H9 (cell line): ENCODE results near the gene MATN4. TPM values are rescaled to one million over a fixed set of nuclear protein-coding genes. Genes with fewer than 3 reads are reported as not detected.

Source experiments
- DNase-seq: peaks from one replicate; pipeline ENCODE4 v3.0.0-alpha.2; 2017
- H2AFZ ChIP-seq: one replicate; pipeline ENCODE4 v1.6.1; 2013; ENCODE audit warnings: mild to moderate bottlenecking, low read length, control low read depth, moderate library complexity
- H2AK5ac ChIP-seq: 2 replicates; pipeline ENCODE4 v1.6.1; 2013; ENCODE audit warnings: low read length, control low read depth, mixed read lengths; ENCODE audit not compliant: insufficient read length
- H2BK120ac ChIP-seq: one replicate; pipeline ENCODE4 v1.6.1; 2013; ENCODE audit warnings: low read depth, mild to moderate bottlenecking, low read length, control low read depth, inconsistent platforms; ENCODE audit not compliant: poor library complexity, severe bottlenecking
- H2BK12ac ChIP-seq: 2 replicates; pipeline ENCODE4 v1.6.1; 2013; ENCODE audit warnings: low read length, control low read depth, mixed read lengths, low read depth; ENCODE audit not compliant: insufficient read length
- H2BK15ac ChIP-seq: 2 replicates; pipeline ENCODE4 v1.6.1; 2013; ENCODE audit warnings: low read depth, low read length, control low read depth
- H2BK20ac ChIP-seq: one replicate; pipeline ENCODE4 v1.6.1; 2013; ENCODE audit warnings: low read depth, mild to moderate bottlenecking, low read length, control low read depth, inconsistent platforms; ENCODE audit not compliant: poor library complexity, severe bottlenecking
- H2BK5ac ChIP-seq: 2 replicates; pipeline ENCODE4 v1.6.1; 2013; ENCODE audit warnings: low read length, control low read depth, mixed read lengths; ENCODE audit not compliant: insufficient read length
- H3K14ac ChIP-seq: 2 replicates; pipeline ENCODE4 v1.6.1; 2013; ENCODE audit warnings: low read length, control low read depth; ENCODE audit not compliant: insufficient read depth
- H3K18ac ChIP-seq: 2 replicates; pipeline ENCODE4 v1.6.1; 2013; ENCODE audit warnings: low read depth, mild to moderate bottlenecking, mixed read lengths, low read length, control low read depth; ENCODE audit not compliant: insufficient read length
- H3K23ac ChIP-seq: 2 replicates; pipeline ENCODE4 v1.6.1; 2013; ENCODE audit warnings: low read length, control low read depth, mixed read lengths, low read depth; ENCODE audit not compliant: insufficient read length
- H3K23me2 ChIP-seq: 2 replicates; pipeline ENCODE4 v1.6.1; 2013; ENCODE audit warnings: low read depth, mild to moderate bottlenecking, mixed read lengths, low read length, control low read depth; ENCODE audit not compliant: insufficient read length, poor library complexity, severe bottlenecking
- H3K27ac ChIP-seq: 2 replicates; pipeline ENCODE4 v1.5.1; 2013; ENCODE audit warnings: low read length, control low read depth, mixed read lengths, low read depth; ENCODE audit not compliant: insufficient read length
- H3K27me3 ChIP-seq: 2 replicates; pipeline ENCODE4 v1.6.1; 2013; ENCODE audit warnings: low read length, control low read depth, inconsistent platforms; ENCODE audit not compliant: insufficient read depth
- H3K4ac ChIP-seq: 2 replicates; pipeline ENCODE4 v1.6.1; 2013; ENCODE audit warnings: low read depth, mild to moderate bottlenecking, control low read depth, inconsistent platforms, low read length, moderate library complexity
- H3K4me1 ChIP-seq: 2 replicates; pipeline ENCODE4 v1.6.1; 2013; ENCODE audit warnings: low read length, control low read depth, inconsistent platforms; ENCODE audit not compliant: insufficient read depth
- H3K4me2 ChIP-seq: 2 replicates; pipeline ENCODE4 v1.6.1; 2013; ENCODE audit warnings: low read length, control low read depth, mixed read lengths; ENCODE audit not compliant: insufficient read length, insufficient read depth
- H3K56ac ChIP-seq: 2 replicates; pipeline ENCODE4 v1.6.1; 2013; ENCODE audit warnings: low read depth, mild to moderate bottlenecking, mixed read lengths, low read length, control low read depth; ENCODE audit not compliant: insufficient read length
- H3K79me1 ChIP-seq: 2 replicates; pipeline ENCODE4 v1.6.1; 2013; ENCODE audit warnings: low read depth, mild to moderate bottlenecking, moderate library complexity, low read length, control low read depth, inconsistent platforms; ENCODE audit not compliant: insufficient read depth, poor library complexity, severe bottlenecking
- H3K79me2 ChIP-seq: 2 replicates; pipeline ENCODE4 v1.6.1; 2013; ENCODE audit warnings: low read length, control low read depth, inconsistent platforms; ENCODE audit not compliant: insufficient read depth
- H3K9ac ChIP-seq: 2 replicates; pipeline ENCODE4 v1.6.1; 2013; ENCODE audit warnings: low read length, control low read depth, mixed read lengths; ENCODE audit not compliant: insufficient read length; ENCODE audit errors: extremely low read depth
- H3K9me3 ChIP-seq: one replicate; pipeline ENCODE4 v1.6.1; 2013; ENCODE audit warnings: low read depth, low read length, inconsistent platforms; ENCODE audit not compliant: control insufficient read depth
- H3T11ph ChIP-seq: one replicate; pipeline ENCODE4 v1.6.1; 2013; ENCODE audit warnings: mild to moderate bottlenecking, low read length, control low read depth, inconsistent platforms
- H4K20me1 ChIP-seq: one replicate; pipeline ENCODE4 v1.6.1; 2013; ENCODE audit not compliant: control insufficient read depth, insufficient read length, insufficient read depth
- H4K5ac ChIP-seq: 2 replicates; pipeline ENCODE4 v1.6.1; 2013; ENCODE audit warnings: low read depth, mild to moderate bottlenecking, mixed read lengths, low read length, control low read depth; ENCODE audit not compliant: insufficient read length
- H4K8ac ChIP-seq: replicated peaks from 2 replicates; pipeline ENCODE4 v1.6.1; 2013; ENCODE audit warnings: low read length, control low read depth, mixed read lengths, low read depth; ENCODE audit not compliant: insufficient read length
- H4K91ac ChIP-seq: 2 replicates; pipeline ENCODE4 v1.6.1; 2013; ENCODE audit warnings: low read depth, mild to moderate bottlenecking, moderate library complexity, mixed read lengths, low read length, control low read depth; ENCODE audit not compliant: insufficient read length
- H3K27ac Mint-ChIP-seq, 3 experiments: 2 replicates in 2 of 3; 3 replicates in 1 of 3; pipeline ENCODE4 v1.8.0; 2020 to 2021; ENCODE audit warnings: mixed read lengths in 3 of 3, mild to moderate bottlenecking in 1 of 3, moderate library complexity in 1 of 3
- H3K27me3 Mint-ChIP-seq: 2 replicates; pipeline ENCODE4 v1.8.0; 2021; ENCODE audit warnings: low read depth, mild to moderate bottlenecking, moderate library complexity, mixed read lengths
- H3K36me3 Mint-ChIP-seq, 3 experiments: 2 replicates in 2 of 3; 3 replicates in 1 of 3; pipeline ENCODE4 v1.8.0; 2020 to 2021; ENCODE audit warnings: low read depth in 3 of 3, mixed read lengths in 3 of 3; ENCODE audit not compliant: insufficient read depth in 1 of 3
- H3K4me1 Mint-ChIP-seq, 2 experiments: 2 replicates each; pipeline ENCODE4 v1.8.0; 2020; ENCODE audit warnings: mixed read lengths in 2 of 2
- H3K4me3 Mint-ChIP-seq, 2 experiments: 2 replicates in 1 of 2; 3 replicates in 1 of 2; pipeline ENCODE4 v1.8.0; 2020 to 2021; ENCODE audit warnings: mild to moderate bottlenecking in 2 of 2, mixed read lengths in 2 of 2, moderate library complexity in 1 of 2
- H3K9me3 Mint-ChIP-seq, 2 experiments: 2 replicates in 1 of 2; 3 replicates in 1 of 2; pipeline ENCODE4 v1.8.0; 2020; ENCODE audit warnings: mild to moderate bottlenecking in 2 of 2, mixed read lengths in 2 of 2, moderate library complexity in 1 of 2
- WGBS: extraction: QIAGEN DNeasy Blood & Tissue Kit; methylation state at CpG from one replicate; pipeline ENCODE4 v1.1.7; 2013; ENCODE audit warnings: missing lambda C conversion rate, low lambda C conversion rate, mixed read lengths; ENCODE audit not compliant: insufficient read length; ENCODE audit errors: extremely low coverage; 5-methylcytosine and 5-hydroxymethylcytosine counted together
- total RNA-seq: library from RNA; stranded (reverse); gene quantifications from 2 replicates; pipeline ENCODE4 v1.2.1, GENCODE V29; 2021
- TF ChIP-seq, protein P1 (sequence below): fragments of 200-600 bp; sonication (generic); conservative IDR thresholded peaks from 3 replicates; pipeline ENCODE4 v1.8.0; 2021; ENCODE audit warnings: antibody characterized with exemption, mild to moderate bottlenecking

MATN4 gene
- total RNA-seq, 1 experiment from 2014 or later: 0.11 TPM

- no peak for DNase-seq
- no peak overlapping the region for H3K27ac Mint-ChIP-seq
These were observed 8.3 kb upstream of the MATN4 start for GRCh38 chr20:45316150-45317080.

More at GRCh38 chr20:45316150-45317080, 8.3 kb upstream of the MATN4 start:
- Mint-ChIP-seq H3K9me3 (no peaks in the 10 kb centered on the region), H3K36me3 (no peaks in the 10 kb centered on the region), H3K4me3 (no peak overlapping the region), H3K4me1 (peaks cover 2 to 5% of the 10 kb centered on the region in 2 experiments; a peak in 1 of 4 replicates), H3K27me3 (peaks cover 17% of the 10 kb centered on the region)
- no peak overlapping the region for H3K27ac ChIP-seq
- H3K23me2 ChIP-seq: no peaks in the 10 kb centered on the region
- H3K9ac ChIP-seq: no peak overlapping the region
- no peaks in the 10 kb centered on the region for H3K79me1 ChIP-seq
- no peak overlapping the region for H3K23ac ChIP-seq
- H2BK15ac ChIP-seq: no peak overlapping the region
- no peaks in the 10 kb centered on the region for H3K9me3 ChIP-seq
- H2BK20ac ChIP-seq: no peak overlapping the region
- no peak overlapping the region for H4K5ac ChIP-seq
- no peak overlapping the region for H3K4ac ChIP-seq
- no peak overlapping the region for H3T11ph ChIP-seq
- no peak overlapping the region for H2AFZ ChIP-seq
- TF ChIP-seq, protein P1, sequence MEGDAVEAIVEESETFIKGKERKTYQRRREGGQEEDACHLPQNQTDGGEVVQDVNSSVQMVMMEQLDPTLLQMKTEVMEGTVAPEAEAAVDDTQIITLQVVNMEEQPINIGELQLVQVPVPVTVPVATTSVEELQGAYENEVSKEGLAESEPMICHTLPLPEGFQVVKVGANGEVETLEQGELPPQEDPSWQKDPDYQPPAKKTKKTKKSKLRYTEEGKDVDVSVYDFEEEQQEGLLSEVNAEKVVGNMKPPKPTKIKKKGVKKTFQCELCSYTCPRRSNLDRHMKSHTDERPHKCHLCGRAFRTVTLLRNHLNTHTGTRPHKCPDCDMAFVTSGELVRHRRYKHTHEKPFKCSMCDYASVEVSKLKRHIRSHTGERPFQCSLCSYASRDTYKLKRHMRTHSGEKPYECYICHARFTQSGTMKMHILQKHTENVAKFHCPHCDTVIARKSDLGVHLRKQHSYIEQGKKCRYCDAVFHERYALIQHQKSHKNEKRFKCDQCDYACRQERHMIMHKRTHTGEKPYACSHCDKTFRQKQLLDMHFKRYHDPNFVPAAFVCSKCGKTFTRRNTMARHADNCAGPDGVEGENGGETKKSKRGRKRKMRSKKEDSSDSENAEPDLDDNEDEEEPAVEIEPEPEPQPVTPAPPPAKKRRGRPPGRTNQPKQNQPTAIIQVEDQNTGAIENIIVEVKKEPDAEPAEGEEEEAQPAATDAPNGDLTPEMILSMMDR: no peak
- no peak overlapping the region for H3K56ac ChIP-seq
- no peaks in the 10 kb centered on the region for H3K4me1 ChIP-seq
- no peak overlapping the region for H3K4me2 ChIP-seq
- H3K79me2 ChIP-seq: no peaks in the 10 kb centered on the region
- H4K91ac ChIP-seq: no peak overlapping the region
- no peak overlapping the region for H2BK5ac ChIP-seq
- no peaks in the 10 kb centered on the region for H3K27me3 ChIP-seq
- no peak overlapping the region for H2BK120ac ChIP-seq
- no peaks in the 10 kb centered on the region for H4K20me1 ChIP-seq
- WGBS: no CpG with 5 or more reads among the region's 71 CpGs
- H3K14ac ChIP-seq: no peak overlapping the region
- no peak overlapping the region for H2AK5ac ChIP-seq
- no peak overlapping the region for H3K18ac ChIP-seq
- H4K8ac ChIP-seq: no peak overlapping the region
- no peak overlapping the region for H2BK12ac ChIP-seq
